AG09319 (cell line): Measurements from ENCODE around the gene KNTC1.
"Not testable (repeated sequence)": the region's sequence is repeated elsewhere in the genome, so short reads cannot be mapped to it uniquely, and the experiment has no call there.

Experiments used
- DNase-seq: peaks from one replicate; pipeline ENCODE4 v3.0.0-alpha.2; 2010; ENCODE audit warnings: low read depth; ENCODE audit errors: extremely low read depth
- TF ChIP-seq, protein P1 (sequence below): IDR thresholded peaks from 2 replicates; pipeline ENCODE4 v1.5.1; 2011; ENCODE audit warnings: low read depth, mild to moderate bottlenecking, inconsistent platforms, low read length, moderate library complexity

The KNTC1 gene

GRCh38 chr12:122571821-122572220, 44.8 kb downstream of the KNTC1 start:
- TF ChIP-seq, protein P1, sequence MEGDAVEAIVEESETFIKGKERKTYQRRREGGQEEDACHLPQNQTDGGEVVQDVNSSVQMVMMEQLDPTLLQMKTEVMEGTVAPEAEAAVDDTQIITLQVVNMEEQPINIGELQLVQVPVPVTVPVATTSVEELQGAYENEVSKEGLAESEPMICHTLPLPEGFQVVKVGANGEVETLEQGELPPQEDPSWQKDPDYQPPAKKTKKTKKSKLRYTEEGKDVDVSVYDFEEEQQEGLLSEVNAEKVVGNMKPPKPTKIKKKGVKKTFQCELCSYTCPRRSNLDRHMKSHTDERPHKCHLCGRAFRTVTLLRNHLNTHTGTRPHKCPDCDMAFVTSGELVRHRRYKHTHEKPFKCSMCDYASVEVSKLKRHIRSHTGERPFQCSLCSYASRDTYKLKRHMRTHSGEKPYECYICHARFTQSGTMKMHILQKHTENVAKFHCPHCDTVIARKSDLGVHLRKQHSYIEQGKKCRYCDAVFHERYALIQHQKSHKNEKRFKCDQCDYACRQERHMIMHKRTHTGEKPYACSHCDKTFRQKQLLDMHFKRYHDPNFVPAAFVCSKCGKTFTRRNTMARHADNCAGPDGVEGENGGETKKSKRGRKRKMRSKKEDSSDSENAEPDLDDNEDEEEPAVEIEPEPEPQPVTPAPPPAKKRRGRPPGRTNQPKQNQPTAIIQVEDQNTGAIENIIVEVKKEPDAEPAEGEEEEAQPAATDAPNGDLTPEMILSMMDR = no peak

GRCh38 chr12:122583294-122583693, 56.2 kb downstream of the KNTC1 start:
- DNase-seq = not testable (repeated sequence)

More at GRCh38 chr12:122571821-122572220, 44.8 kb downstream of the KNTC1 start:
- no peak for DNase-seq

- TF ChIP-seq, protein P1 = no peak
- no peak for DNase-seq
Measured at GRCh38 chr12:122584177-122584863, 57.3 kb downstream of the KNTC1 start.

- TF ChIP-seq, protein P1 = no peak
- no peak for DNase-seq
Measured at GRCh38 chr12:122590990-122591389, 63.9 kb downstream of the KNTC1 start.

- not testable (repeated sequence) for DNase-seq
Measured at GRCh38 chr12:122591966-122592365, 64.9 kb downstream of the KNTC1 start.

GRCh38 chr12:122592543-122592942, 65.5 kb downstream of the KNTC1 start:
- DNase-seq = not testable (repeated sequence)

DNA sequence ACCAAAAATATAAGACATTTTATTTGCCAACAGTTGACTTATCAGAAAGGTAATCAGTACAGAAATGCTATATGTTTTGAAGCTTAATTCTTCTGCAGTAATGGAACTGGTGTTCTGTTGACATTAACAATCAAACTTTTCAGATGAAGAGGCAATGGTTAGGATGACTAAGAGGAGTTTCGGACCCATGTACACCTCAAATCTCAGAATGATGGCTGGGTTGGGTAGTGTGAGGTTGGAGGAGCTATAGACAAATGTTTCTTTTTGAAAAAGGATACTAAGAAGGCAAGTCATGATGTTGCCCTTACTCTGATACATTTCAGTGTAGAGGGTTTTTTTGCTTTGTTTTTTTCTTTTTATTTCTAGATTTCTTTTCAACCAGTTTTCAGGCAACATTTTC, 66.9 kb downstream of the KNTC1 start:
- TF ChIP-seq, protein P1 = no peak
- DNase-seq = no peak

GRCh38 chr12:122596838-122597237, 69.8 kb downstream of the KNTC1 start:
- TF ChIP-seq, protein P1 = no peak
- DNase-seq = no peak

- TF ChIP-seq, protein P1 = no peak
- DNase-seq = no peak
Measured at GRCh38 chr12:122602456-122602855, 75.4 kb downstream of the KNTC1 start.
